ENCODE data around the gene ASIC4.

DNA sequence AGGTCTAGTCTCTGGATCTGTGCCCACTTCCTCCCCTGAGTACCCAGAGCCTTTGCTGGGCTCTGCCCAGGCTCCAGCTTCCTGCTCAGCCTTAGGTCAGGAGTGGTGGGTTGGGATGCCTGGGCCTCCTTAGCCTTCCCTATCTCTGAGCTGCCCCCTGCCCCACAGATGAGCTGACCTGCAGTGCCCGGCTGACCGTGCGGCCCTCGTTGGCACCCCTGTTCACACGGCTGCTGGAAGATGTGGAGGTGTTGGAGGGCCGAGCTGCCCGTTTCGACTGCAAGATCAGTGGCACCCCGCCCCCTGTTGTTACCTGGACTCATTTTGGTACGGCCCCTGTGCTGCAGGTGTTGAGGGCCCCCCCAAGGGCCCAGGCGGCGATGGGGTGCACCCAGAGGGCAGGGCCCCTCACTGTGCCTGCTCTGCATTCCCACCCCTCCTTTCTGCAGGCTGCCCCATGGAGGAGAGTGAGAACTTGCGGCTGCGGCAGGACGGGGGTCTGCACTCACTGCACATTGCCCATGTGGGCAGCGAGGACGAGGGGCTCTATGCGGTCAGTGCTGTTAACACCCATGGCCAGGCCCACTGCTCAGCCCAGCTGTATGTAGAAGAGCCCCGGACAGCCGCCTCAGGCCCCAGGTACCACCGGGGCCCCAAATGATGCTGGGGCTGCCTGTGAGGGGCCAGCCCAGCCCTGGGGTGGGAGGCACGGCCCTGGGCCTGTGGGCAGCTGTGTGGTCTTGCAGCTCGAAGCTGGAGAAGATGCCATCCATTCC lies 45.7 kb upstream of the ASIC4 start:
- TF ChIP-seq CTCF (IDR thresholded peaks at IDR 0.05) (no peak), NFATC4 (CRISPR knock-in tag; IDR thresholded peaks at IDR 0.05) (no peak), IRF2 (CRISPR knock-in tag; IDR thresholded peaks at IDR 0.05; ENCODE audit: borderline replicate concordance, low read depth) (no peak), GABPB1 (CRISPR knock-in tag; IDR thresholded peaks at IDR 0.05) (no peak), FOXK1 (CRISPR knock-in tag; IDR thresholded peaks at IDR 0.05) (no peak)
- TF ChIP-seq, protein P1, sequence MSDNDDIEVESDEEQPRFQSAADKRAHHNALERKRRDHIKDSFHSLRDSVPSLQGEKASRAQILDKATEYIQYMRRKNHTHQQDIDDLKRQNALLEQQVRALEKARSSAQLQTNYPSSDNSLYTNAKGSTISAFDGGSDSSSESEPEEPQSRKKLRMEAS (CRISPR knock-in tag; IDR thresholded peaks at IDR 0.05): no peak
- TF ChIP-seq, protein P2, sequence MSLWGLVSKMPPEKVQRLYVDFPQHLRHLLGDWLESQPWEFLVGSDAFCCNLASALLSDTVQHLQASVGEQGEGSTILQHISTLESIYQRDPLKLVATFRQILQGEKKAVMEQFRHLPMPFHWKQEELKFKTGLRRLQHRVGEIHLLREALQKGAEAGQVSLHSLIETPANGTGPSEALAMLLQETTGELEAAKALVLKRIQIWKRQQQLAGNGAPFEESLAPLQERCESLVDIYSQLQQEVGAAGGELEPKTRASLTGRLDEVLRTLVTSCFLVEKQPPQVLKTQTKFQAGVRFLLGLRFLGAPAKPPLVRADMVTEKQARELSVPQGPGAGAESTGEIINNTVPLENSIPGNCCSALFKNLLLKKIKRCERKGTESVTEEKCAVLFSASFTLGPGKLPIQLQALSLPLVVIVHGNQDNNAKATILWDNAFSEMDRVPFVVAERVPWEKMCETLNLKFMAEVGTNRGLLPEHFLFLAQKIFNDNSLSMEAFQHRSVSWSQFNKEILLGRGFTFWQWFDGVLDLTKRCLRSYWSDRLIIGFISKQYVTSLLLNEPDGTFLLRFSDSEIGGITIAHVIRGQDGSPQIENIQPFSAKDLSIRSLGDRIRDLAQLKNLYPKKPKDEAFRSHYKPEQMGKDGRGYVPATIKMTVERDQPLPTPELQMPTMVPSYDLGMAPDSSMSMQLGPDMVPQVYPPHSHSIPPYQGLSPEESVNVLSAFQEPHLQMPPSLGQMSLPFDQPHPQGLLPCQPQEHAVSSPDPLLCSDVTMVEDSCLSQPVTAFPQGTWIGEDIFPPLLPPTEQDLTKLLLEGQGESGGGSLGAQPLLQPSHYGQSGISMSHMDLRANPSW (CRISPR knock-in tag; conservative IDR thresholded peaks at IDR 0.05; ENCODE audit: low read depth): no peak
- TF ChIP-seq, protein P3, sequence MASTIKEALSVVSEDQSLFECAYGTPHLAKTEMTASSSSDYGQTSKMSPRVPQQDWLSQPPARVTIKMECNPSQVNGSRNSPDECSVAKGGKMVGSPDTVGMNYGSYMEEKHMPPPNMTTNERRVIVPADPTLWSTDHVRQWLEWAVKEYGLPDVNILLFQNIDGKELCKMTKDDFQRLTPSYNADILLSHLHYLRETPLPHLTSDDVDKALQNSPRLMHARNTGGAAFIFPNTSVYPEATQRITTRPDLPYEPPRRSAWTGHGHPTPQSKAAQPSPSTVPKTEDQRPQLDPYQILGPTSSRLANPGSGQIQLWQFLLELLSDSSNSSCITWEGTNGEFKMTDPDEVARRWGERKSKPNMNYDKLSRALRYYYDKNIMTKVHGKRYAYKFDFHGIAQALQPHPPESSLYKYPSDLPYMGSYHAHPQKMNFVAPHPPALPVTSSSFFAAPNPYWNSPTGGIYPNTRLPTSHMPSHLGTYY (CRISPR knock-in tag; IDR thresholded peaks at IDR 0.05): no peak

All from WTC11 (cell line).